CD14-positive monocyte (primary cell): ENCODE measurements around the gene UPP2. TPM values are rescaled to one million over a fixed set of nuclear protein-coding genes. Genes with fewer than 3 reads are reported as not detected.

Experiments
- DNase-seq, 3 donors: peaks; one replicate each; pipeline ENCODE4 v3.0.0-alpha.2; 2011 to 2022
- H2AFZ ChIP-seq: 2 replicates; pipeline ENCODE4 v1.6.0; 2012; ENCODE audit warnings: mild to moderate bottlenecking, low read depth, low read length, inconsistent platforms; ENCODE audit not compliant: insufficient read depth, poor library complexity, severe bottlenecking
- H3K27ac ChIP-seq, 2 donors: 1 replicate in 1 of 2; 2 replicates in 1 of 2; pipeline ENCODE4 v1.5.1; 2012 to 2013; ENCODE audit warnings: low read length in 2 of 2, control low read depth in 1 of 2, inconsistent platforms in 1 of 2, low read depth in 1 of 2, mild to moderate bottlenecking in 1 of 2
- H3K27me3 ChIP-seq, 2 donors: one replicate each; pipeline versions ENCODE4 v1.6.0 to v1.6.1; 2011 to 2013; ENCODE audit warnings: low read length in 2 of 2; ENCODE audit not compliant: control insufficient read depth in 2 of 2, insufficient read depth in 2 of 2
- H3K36me3 ChIP-seq, 2 donors: replicated peaks in 1 of 2; 1 replicate in 1 of 2; 2 replicates in 1 of 2; pipeline versions ENCODE4 v1.5.1 to v1.6.1; 2012 to 2013; ENCODE audit warnings: low read length in 2 of 2, control low read depth in 1 of 2, inconsistent platforms in 1 of 2, mild to moderate bottlenecking in 1 of 2; ENCODE audit not compliant: insufficient read depth in 2 of 2, control insufficient read depth in 1 of 2
- H3K4me1 ChIP-seq, 2 donors: 1 replicate in 1 of 2; 2 replicates in 1 of 2; pipeline versions ENCODE4 v1.5.1 to v1.6.1; 2012 to 2013; ENCODE audit warnings: low read length in 2 of 2, control low read depth in 1 of 2, inconsistent platforms in 1 of 2, mild to moderate bottlenecking in 1 of 2, moderate library complexity in 1 of 2; ENCODE audit not compliant: insufficient read depth in 2 of 2, control insufficient read depth in 1 of 2
- H3K4me2 ChIP-seq: replicated peaks from 2 replicates; pipeline ENCODE3; 2012; ENCODE audit warnings: low read length, moderate library complexity, mild to moderate bottlenecking; ENCODE audit not compliant: poor library complexity, severe bottlenecking; ENCODE audit errors: extremely low read depth
- H3K4me3 ChIP-seq, 3 experiments: fragments of 200-600 bp in 1 of 3; sonication (generic) in 1 of 3; replicated peaks in 1 of 3; 1 replicate in 2 of 3; 2 replicates in 1 of 3; pipeline ENCODE4 v1.5.1; 2011 to 2013; ENCODE audit warnings: low read length in 3 of 3, mild to moderate bottlenecking in 3 of 3, control low read depth in 2 of 3, low read depth in 2 of 3, inconsistent platforms in 1 of 3, moderate library complexity in 1 of 3
- H3K79me2 ChIP-seq: 2 replicates; pipeline ENCODE4 v1.6.0; 2012; ENCODE audit warnings: mild to moderate bottlenecking, control low read depth, inconsistent platforms, low read length, moderate library complexity; ENCODE audit not compliant: insufficient read depth
- H3K9ac ChIP-seq: 2 replicates; pipeline ENCODE4 v1.6.0; 2017; ENCODE audit warnings: low read length, mild to moderate bottlenecking; ENCODE audit not compliant: insufficient read depth, poor library complexity, severe bottlenecking
- H3K9me3 ChIP-seq, 2 donors: replicated peaks in 1 of 2; 1 replicate in 1 of 2; 2 replicates in 1 of 2; pipeline versions ENCODE4 v1.5.1 to v1.6.1; 2012 to 2013; ENCODE audit warnings: low read length in 2 of 2, control low read depth in 1 of 2; ENCODE audit not compliant: control insufficient read depth in 1 of 2, insufficient read depth in 1 of 2
- H4K20me1 ChIP-seq: 2 replicates; pipeline ENCODE4 v1.6.0; 2012; ENCODE audit warnings: mild to moderate bottlenecking, low read length, control low read depth, moderate library complexity; ENCODE audit not compliant: insufficient read depth
- H3K27ac Mint-ChIP-seq, 7 donors: one replicate each; pipeline ENCODE4 v1.8.0; 2020; ENCODE audit warnings: mild to moderate bottlenecking in 7 of 7, mixed read lengths in 7 of 7, moderate library complexity in 6 of 7, inconsistent platforms in 2 of 7
- H3K27me3 Mint-ChIP-seq, 3 donors: one replicate each; pipeline ENCODE4 v1.8.0; 2021 to 2022; ENCODE audit warnings: low read depth in 3 of 3, mild to moderate bottlenecking in 3 of 3, mixed read lengths in 3 of 3, moderate library complexity in 3 of 3, inconsistent platforms in 1 of 3
- H3K36me3 Mint-ChIP-seq, 2 donors: one replicate each; pipeline ENCODE4 v1.8.0; 2020; ENCODE audit warnings: mixed read lengths in 2 of 2, inconsistent platforms in 1 of 2, mild to moderate bottlenecking in 1 of 2
- H3K4me1 Mint-ChIP-seq: one replicate; pipeline ENCODE4 v1.8.0; 2020; ENCODE audit warnings: mild to moderate bottlenecking, mixed read lengths
- H3K4me3 Mint-ChIP-seq, 2 donors: one replicate each; pipeline ENCODE4 v1.8.0; 2020; ENCODE audit warnings: mild to moderate bottlenecking in 2 of 2, mixed read lengths in 2 of 2, moderate library complexity in 1 of 2
- H3K9me3 Mint-ChIP-seq, 7 donors: one replicate each; pipeline ENCODE4 v1.8.0; 2020 to 2022; ENCODE audit warnings: mixed read lengths in 7 of 7, mild to moderate bottlenecking in 6 of 7, moderate library complexity in 6 of 7, inconsistent platforms in 2 of 7
- CTCF ChIP-seq: fragments of 200-600 bp; IDR thresholded peaks from one replicate; pipeline ENCODE4 v1.8.0; 2022; ENCODE audit warnings: antibody characterized with exemption, mild to moderate bottlenecking
- WGBS: methylation state at CpG from one replicate; pipeline ENCODE4 v1.1.5; 2013; ENCODE audit warnings: missing lambda C conversion rate; ENCODE audit not compliant: insufficient coverage; 5-methylcytosine and 5-hydroxymethylcytosine counted together
- intact Hi-C, 2 donors: fragments of 100-400 bp; cut with micrococcal nuclease; formaldehyde crosslinking; loops; one replicate each; pipeline versions ENCODE4 v1.15.0 to v1.15.1; 2023
- polyA plus RNA-seq, 3 donors: library from polyadenylated mRNA; depleted of rRNA in 1 of 3; unstranded in 2 of 3; stranded (reverse) in 1 of 3; fragments of 300-500 nt in 2 of 3; fragments of >200 nt in 1 of 3; fragmentation: Illumina TruSeq in 2 of 3; gene quantifications; 1 replicate in 2 of 3; 2 replicates in 1 of 3; pipeline ENCODE4 v1.2.3, GENCODE V29; 2012 to 2021

UPP2 gene
- polyA plus RNA-seq, 3 donors: not detected

GRCh38 chr2:158134055-158134454 lies 32.4 kb downstream of the UPP2 start:
- DNase-seq: no peak
- WGBS: 38% methylated on average over 1 of the region's 4 CpGs

GRCh38 chr2:158134655-158135054 lies 33.0 kb downstream of the UPP2 start:
- H3K79me2 ChIP-seq: no peaks in the 10 kb centered on the region
- Mint-ChIP-seq H3K4me1 (peaks cover 15% of the 10 kb centered on the region), H3K4me3 (no peak overlapping the region), H3K36me3 (no peaks in the 10 kb centered on the region), H3K27me3 (peaks cover 0 to 3% (median 0%) of the 10 kb centered on the region in 3 donors), H3K9me3 (peaks cover 0 to 2% (median 0%) of the 10 kb centered on the region in 7 donors), H3K27ac (peak overlapping the region in 1 of 7 donors; percentile 62)
- H3K36me3 ChIP-seq: no peaks in the 10 kb centered on the region
- H3K9ac ChIP-seq: no peak overlapping the region
- no peaks in the 10 kb centered on the region for H4K20me1 ChIP-seq
- no peaks in the 10 kb centered on the region for H3K27me3 ChIP-seq
- no peak overlapping the region for H3K4me2 ChIP-seq
- H2AFZ ChIP-seq: no peak overlapping the region
- no peak overlapping the region for H3K27ac ChIP-seq
- 92% methylated on average over 2 of the region's 6 CpGs for WGBS
- no peak overlapping the region for H3K4me3 ChIP-seq
- intact Hi-C loops: no loop called here
- no peaks in the 10 kb centered on the region for H3K9me3 ChIP-seq
- no peak for TF ChIP-seq CTCF
- DNase-seq: no peak
- peaks cover 0 to 2% of the 10 kb centered on the region in 2 donors for H3K4me1 ChIP-seq

More at GRCh38 chr2:158134055-158134454, 32.4 kb downstream of the UPP2 start:
- Mint-ChIP-seq H3K27me3 (peaks cover 0 to 3% (median 0%) of the 10 kb centered on the region in 3 donors), H3K4me1 (peaks cover 15% of the 10 kb centered on the region), H3K27ac (no peak overlapping the region), H3K4me3 (no peak overlapping the region), H3K9me3 (peaks cover 0 to 2% (median 0%) of the 10 kb centered on the region in 7 donors), H3K36me3 (no peaks in the 10 kb centered on the region)
- no peaks in the 10 kb centered on the region for H3K79me2 ChIP-seq
- no peak for TF ChIP-seq CTCF
- H3K27ac ChIP-seq: no peak overlapping the region
- no peaks in the 10 kb centered on the region for H3K27me3 ChIP-seq
- H3K36me3 ChIP-seq: no peaks in the 10 kb centered on the region
- H3K4me3 ChIP-seq: no peak overlapping the region
- H2AFZ ChIP-seq: no peak overlapping the region
- H4K20me1 ChIP-seq: no peaks in the 10 kb centered on the region
- H3K4me1 ChIP-seq: peaks cover 0 to 2% of the 10 kb centered on the region in 2 donors
- intact Hi-C loops: no loop called here
- no peak overlapping the region for H3K9ac ChIP-seq
- H3K9me3 ChIP-seq: no peaks in the 10 kb centered on the region
- no peak overlapping the region for H3K4me2 ChIP-seq
